H1 (cell line): ENCODE data around the gene COL4A1. TPM values are rescaled to one million over a fixed set of nuclear protein-coding genes. Genes with fewer than 3 reads are reported as not detected.

Experiments used
- RNF2 ChIP-seq: fragments of 200-900, 300-1000 bp; sonication (generic); IDR thresholded peaks from 2 replicates; pipeline ENCODE4 v1.7.1; 2016; ENCODE audit warnings: borderline replicate concordance, low read depth, mild to moderate bottlenecking, antibody characterized with exemption, low read length; ENCODE audit not compliant: poor library complexity, severe bottlenecking; ENCODE audit errors: missing control alignments
- SP4 ChIP-seq: IDR thresholded peaks from 2 replicates; pipeline ENCODE4 v1.6.1; 2012; ENCODE audit warnings: low read length, inconsistent platforms
- polyA plus RNA-seq, 7 experiments: library from polyadenylated mRNA; depleted of rRNA in 3 of 7; stranded (reverse) in 5 of 7; unstranded in 2 of 7; fragments of >200 nt in 5 of 7; fragments of 200-250 nt in 2 of 7; gene quantifications; 1 replicate in 5 of 7; 2 replicates in 1 of 7; 4 replicates in 1 of 7; pipeline versions ENCODE4 v1.2.1 to v1.2.3, GENCODE V29; 2011 to 2013; ENCODE audit warnings: missing spikeins in 2 of 7, mixed read lengths in 2 of 7
- total RNA-seq: library from RNA; stranded (reverse); fragmentation: NEBNext Ultra II Directional; extraction: Animal tissue kit (Norgen Biotek cat#: 25700); gene quantifications from 2 replicates; pipeline ENCODE4 v1.2.1, GENCODE V29; 2021

COL4A1 gene
- total and polyA plus RNA-seq, 2 of the 8 experiments (the other 6 are each of a cell fraction or from before 2014, with no cell fraction given): 30.7 to 82.0 TPM

DNA sequence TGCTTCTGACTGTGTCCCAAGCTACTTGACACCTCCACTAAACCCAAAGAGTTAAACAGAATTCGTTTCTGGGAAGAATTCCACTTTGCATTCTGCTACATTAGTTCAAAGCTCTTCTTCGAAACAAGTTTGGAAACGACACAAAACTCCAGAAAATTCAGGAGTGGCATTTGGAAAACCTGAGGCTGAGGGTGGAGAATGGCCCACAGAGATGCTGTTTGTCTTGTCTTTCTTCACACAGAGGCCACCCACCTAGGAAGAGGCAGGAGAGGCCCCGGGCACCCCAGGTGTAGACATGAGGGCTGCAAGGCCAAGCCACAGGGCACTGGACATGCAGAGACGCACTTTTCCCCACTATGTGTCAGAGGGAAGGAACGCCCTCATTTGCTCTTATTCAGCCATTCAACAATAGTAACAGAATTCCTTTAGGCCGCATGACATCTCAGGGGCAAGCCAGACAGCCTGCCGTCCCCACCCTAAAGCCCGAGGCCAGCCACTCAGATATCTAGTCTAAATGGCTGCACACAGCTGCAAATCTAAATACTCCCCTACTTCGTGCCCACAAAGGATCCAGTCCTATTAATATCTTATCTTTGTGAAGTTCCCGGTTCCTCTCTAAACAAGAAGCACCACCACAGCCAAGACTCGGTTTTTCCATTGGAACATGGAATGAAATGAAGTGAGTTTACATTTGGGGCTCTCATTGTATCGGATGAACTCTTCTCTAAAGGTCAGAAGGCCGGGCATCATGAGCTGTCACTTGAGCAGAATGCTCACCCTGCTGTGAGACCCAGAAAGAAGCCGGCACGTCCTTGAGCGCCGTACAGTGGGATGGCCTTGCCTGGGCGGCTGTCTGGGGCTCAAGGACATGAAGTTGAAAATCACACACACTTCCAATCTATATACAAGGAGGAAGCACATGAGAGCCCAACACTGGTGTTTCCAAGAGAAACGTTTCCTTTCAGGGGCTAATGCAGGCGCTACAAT, 19.8 kb downstream of the COL4A1 start (continued):
- TF ChIP-seq RNF2 (no peak), SP4 (no peak)
